Measurements from ENCODE around the gene C19orf85.

GRCh38 chr19:55493645-55494171 is 29.2 kb upstream of the C19orf85 start:
- TF ChIP-seq ASH2L (IDR thresholded peaks at IDR 0.05; ENCODE audit: borderline replicate concordance, low read depth) (no peak), POLR2AphosphoS5 (IDR thresholded peaks at IDR 0.05; ENCODE audit: low read length) (no peak), EZH2 (IDR thresholded peaks at IDR 0.05; ENCODE audit: borderline replicate concordance, control insufficient read depth, low read depth, low read length) (no peak), POLR2A (IDR thresholded peaks at IDR 0.05; ENCODE audit: low read depth, low read length) (no peak), MEF2B (IDR thresholded peaks at IDR 0.05; ENCODE audit: partially characterized antibody, poor library complexity, severe bottlenecking) (no peak), NFYA (IDR thresholded peaks at IDR 0.05; ENCODE audit: borderline replicate concordance, low read depth, low read length) (no peak), CTCF (IDR thresholded peaks at IDR 0.05 in 2 of 3, conservative IDR thresholded peaks at IDR 0.05 in 1 of 3; ENCODE audit: control insufficient read depth in 2 of 3, extremely low read depth in 1 of 3, insufficient read depth in 1 of 3, low read depth in 3 of 3, low read length in 3 of 3) (no peak), MLLT1 (IDR thresholded peaks at IDR 0.05) (no peak), CHD2 (IDR thresholded peaks at IDR 0.05; ENCODE audit: borderline replicate concordance, low read depth, low read length) (no peak), RBBP5 (conservative IDR thresholded peaks at IDR 0.05) (no peak), E4F1 (IDR thresholded peaks at IDR 0.05; ENCODE audit: borderline replicate concordance, partially characterized antibody) (no peak)

Data from GM12878 (cell line).